ENCODE results near the gene BHLHE23. TPM values are rescaled to one million over a fixed set of nuclear protein-coding genes. Genes with fewer than 3 reads are reported as not detected.

Gene BHLHE23
- total RNA-seq, 2 donors from 2014 or later: not detected

DNA sequence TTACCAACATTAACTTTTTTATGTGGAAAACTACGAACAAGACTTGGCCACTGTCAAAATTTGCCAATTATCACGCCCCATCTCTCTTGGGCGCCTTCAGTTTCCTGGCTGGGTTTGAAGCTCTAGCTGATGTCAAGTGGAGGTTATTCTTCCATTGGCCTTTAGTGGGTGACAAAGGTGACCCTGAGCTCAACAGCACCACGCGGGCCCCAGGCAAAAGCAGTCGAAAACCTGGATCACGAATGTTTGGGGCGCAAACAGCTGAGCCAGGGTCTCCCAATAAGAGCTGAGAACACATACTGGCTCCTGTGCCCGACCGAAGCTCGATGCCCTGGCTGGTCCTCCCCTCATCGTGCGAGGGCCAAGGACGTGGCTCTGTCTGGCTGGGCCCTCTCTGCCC, 27.5 kb downstream of the BHLHE23 start:
- H3K27ac Mint-ChIP-seq: no peak overlapping the region
- H3K4me1 Mint-ChIP-seq (ENCODE audit: low read depth in 2 of 2): peaks cover 0 to 27% of the 10 kb centered on the region in 2 donors
- no peaks in the 10 kb centered on the region for H3K36me3 Mint-ChIP-seq
- H3K4me3 Mint-ChIP-seq: no peak overlapping the region
- ATAC-seq: no peak
- DNase-seq (ENCODE audit: low spot score): no peak
- H3K27me3 Mint-ChIP-seq: peaks cover 13 to 21% of the 10 kb centered on the region in 2 donors
- H3K9me3 Mint-ChIP-seq: no peaks in the 10 kb centered on the region

DNA sequence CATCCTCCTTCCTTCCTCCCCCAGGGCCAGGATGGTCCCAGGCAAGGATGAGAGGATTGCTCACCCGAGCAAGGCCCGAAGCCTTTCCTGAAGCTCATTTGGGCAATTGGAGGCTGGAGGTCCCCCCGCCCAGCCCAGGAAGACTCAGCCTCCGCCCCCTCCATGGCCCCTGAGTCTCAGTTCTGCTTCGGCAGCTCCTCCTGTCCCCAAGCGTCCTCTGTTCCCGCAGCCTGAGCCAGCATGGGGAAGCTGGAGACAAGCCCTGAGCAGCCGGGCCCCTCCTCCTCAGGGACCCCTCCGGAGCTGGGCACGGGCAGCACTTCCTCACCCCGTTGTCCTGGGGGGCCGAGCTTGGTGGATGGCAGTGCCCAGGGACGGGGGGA, 28.2 kb downstream of the BHLHE23 start:
- Mint-ChIP-seq H3K9me3 (no peaks in the 10 kb centered on the region), H3K27ac (no peak overlapping the region), H3K4me1 (ENCODE audit: low read depth in 2 of 2) (peaks cover 0 to 27% of the 10 kb centered on the region in 2 donors), H3K27me3 (peaks cover 15 to 19% of the 10 kb centered on the region in 2 donors), H3K4me3 (no peak overlapping the region), H3K36me3 (no peaks in the 10 kb centered on the region)
- no peak for ATAC-seq
- no peak for DNase-seq (ENCODE audit: low spot score)

DNA sequence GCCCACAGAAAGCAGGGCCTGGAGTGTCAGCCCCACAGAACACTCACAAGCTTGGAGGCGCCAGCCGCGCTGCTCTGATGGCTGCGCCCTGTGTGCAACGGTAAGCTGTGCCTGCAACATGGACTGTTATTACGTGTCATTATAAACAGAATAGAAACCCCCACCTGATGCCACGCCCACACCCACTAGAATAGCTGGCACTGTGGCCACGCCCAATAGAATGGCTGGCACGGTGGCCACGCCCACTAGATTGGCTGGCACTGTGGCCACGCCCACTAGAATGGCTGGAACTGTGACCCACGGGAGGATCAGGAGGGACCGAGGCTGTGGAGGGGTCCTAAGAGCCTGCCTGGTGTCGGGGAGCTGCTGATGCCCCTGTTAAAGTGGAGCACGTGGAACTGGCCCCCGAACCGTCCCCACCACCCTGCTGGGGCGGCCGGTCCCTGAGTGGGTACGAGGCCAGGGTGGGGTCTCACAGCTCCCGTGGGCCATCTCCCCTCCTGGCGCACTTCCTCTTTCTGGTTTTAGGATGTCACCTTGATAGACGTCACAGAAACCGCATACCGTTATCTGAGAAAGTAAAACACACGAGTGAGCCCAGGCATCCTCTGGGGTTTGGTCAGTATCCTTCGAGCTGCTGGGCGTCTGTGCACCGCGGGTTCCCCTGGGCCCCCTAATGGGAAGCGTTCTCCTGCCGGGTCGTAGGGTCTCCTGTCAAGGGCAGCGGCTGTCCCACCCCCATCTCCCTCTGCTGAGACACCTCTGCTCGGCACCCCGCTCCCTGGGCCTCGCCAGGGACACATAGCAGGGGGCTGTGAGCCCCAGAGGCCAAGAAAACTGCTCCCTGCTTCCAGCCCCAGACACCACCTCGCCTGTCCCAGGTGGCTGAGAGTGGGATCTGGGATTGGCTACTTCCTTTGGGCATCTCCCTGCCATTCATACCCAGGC, 28.9 kb downstream of the BHLHE23 start:
- ATAC-seq (peak in 1 of 2 donors; percentile 45), DNase-seq (ENCODE audit: low spot score) (no peak)
- Mint-ChIP-seq H3K36me3 (no peaks in the 10 kb centered on the region), H3K4me1 (ENCODE audit: low read depth in 2 of 2) (peaks cover 0 to 25% of the 10 kb centered on the region in 2 donors), H3K27ac (no peak overlapping the region), H3K4me3 (no peak overlapping the region), H3K9me3 (no peaks in the 10 kb centered on the region), H3K27me3 (peaks cover 15 to 17% of the 10 kb centered on the region in 2 donors)

DNA sequence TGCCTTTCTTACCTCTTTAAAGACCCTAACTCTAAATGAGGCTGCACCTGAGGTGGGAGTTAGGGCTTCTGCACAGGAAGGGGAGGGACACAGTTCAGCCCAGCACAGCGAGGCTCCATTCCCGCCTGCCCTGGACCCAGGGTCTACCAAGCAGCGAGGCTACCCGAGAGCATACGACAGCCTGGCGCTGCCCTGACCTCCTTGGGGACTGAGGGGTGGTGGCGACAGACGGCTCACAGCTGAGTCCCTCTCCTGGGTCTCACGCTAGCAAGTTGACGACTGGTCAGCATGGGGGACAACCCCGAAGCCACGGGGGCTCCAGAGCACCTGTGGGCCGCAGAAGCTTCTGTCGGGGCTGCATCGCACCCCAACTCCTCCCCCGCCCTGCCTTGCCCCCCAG, 29.9 kb downstream of the BHLHE23 start:
- Mint-ChIP-seq H3K27me3 (peaks cover 19 to 24% of the 10 kb centered on the region in 2 donors), H3K4me3 (no peak overlapping the region), H3K9me3 (no peaks in the 10 kb centered on the region), H3K36me3 (no peaks in the 10 kb centered on the region), H3K4me1 (ENCODE audit: low read depth in 2 of 2) (peaks cover 7 to 24% of the 10 kb centered on the region in 2 donors), H3K27ac (no peak overlapping the region)
- DNase-seq (ENCODE audit: low spot score) (no peak), ATAC-seq (no peak)

DNA sequence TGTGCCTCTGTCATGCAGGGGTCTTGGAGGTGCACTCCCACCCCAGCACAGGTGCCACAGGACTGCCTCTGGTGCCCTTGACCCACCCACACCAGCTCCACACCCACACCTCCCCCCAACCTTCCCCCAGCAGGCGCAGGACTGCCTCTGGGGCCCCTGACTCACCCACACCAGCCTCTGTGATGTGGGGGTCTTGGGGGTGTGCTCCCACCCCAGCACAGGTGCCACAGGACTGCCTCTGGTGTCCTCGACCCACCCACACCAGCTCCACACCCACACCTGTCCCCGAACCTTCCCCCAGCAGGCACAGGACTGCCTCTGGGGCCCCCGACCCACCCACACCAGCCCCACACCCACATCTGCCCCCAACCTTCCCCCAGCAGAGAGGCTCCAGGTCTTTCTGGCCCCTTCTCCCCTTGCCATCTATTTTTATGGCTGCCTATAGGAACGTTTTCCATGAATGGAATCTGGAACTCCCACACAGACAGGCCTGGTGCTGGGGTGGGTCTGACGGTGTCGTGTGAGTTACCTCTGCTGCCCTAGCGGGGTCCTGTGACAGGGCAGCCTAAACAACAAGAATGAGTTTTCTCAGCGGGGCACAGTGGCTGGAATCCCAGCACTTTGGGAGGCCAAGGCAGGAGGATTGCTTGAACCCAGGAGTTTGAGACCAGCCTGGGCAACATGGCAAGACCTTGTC, 30.8 kb downstream of the BHLHE23 start:
- no peak overlapping the region for H3K27ac Mint-ChIP-seq
- H3K4me3 Mint-ChIP-seq: no peak overlapping the region
- ATAC-seq (no peak), DNase-seq (ENCODE audit: low spot score) (no peak)
- H3K36me3 Mint-ChIP-seq: no peaks in the 10 kb centered on the region
- peaks cover 24 to 33% of the 10 kb centered on the region in 2 donors for H3K27me3 Mint-ChIP-seq
- peaks cover 15 to 21% of the 10 kb centered on the region in 2 donors for H3K4me1 Mint-ChIP-seq (ENCODE audit: low read depth in 2 of 2)
- H3K9me3 Mint-ChIP-seq: no peaks in the 10 kb centered on the region

DNA sequence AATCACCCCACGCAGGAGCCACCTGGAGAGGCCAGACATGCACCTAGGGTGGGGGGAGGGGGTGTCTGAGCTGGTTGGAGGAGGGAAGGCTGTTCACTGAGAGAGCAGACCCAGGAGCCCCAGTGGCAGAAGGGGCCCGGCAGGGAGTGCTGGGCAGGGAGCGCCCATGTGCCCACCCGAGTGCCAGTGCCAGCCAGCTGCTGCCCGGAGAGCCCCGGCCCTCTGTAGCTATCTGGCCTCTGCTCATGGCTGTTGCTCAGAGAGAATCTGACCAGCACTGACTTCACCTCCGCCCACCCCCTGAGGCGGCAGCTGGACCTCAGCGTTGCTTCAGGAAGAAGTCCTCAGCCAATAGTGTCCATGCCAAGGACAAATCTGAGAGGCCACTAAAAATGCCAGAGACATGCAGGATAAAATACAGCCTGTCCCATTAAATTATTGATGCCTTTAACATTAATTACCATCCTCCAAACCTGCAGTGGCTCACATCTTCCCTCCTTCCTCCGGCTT, 31.5 kb downstream of the BHLHE23 start:
- no peak for ATAC-seq
- no peak for DNase-seq (ENCODE audit: low spot score)
- no peak overlapping the region for H3K4me3 Mint-ChIP-seq
- H3K27ac Mint-ChIP-seq: no peak overlapping the region
- H3K27me3 Mint-ChIP-seq: peaks cover 24 to 34% of the 10 kb centered on the region in 2 donors
- H3K36me3 Mint-ChIP-seq: no peaks in the 10 kb centered on the region
- no peaks in the 10 kb centered on the region for H3K9me3 Mint-ChIP-seq
- peaks cover 15 to 20% of the 10 kb centered on the region in 2 donors for H3K4me1 Mint-ChIP-seq (ENCODE audit: low read depth in 2 of 2)

DNA sequence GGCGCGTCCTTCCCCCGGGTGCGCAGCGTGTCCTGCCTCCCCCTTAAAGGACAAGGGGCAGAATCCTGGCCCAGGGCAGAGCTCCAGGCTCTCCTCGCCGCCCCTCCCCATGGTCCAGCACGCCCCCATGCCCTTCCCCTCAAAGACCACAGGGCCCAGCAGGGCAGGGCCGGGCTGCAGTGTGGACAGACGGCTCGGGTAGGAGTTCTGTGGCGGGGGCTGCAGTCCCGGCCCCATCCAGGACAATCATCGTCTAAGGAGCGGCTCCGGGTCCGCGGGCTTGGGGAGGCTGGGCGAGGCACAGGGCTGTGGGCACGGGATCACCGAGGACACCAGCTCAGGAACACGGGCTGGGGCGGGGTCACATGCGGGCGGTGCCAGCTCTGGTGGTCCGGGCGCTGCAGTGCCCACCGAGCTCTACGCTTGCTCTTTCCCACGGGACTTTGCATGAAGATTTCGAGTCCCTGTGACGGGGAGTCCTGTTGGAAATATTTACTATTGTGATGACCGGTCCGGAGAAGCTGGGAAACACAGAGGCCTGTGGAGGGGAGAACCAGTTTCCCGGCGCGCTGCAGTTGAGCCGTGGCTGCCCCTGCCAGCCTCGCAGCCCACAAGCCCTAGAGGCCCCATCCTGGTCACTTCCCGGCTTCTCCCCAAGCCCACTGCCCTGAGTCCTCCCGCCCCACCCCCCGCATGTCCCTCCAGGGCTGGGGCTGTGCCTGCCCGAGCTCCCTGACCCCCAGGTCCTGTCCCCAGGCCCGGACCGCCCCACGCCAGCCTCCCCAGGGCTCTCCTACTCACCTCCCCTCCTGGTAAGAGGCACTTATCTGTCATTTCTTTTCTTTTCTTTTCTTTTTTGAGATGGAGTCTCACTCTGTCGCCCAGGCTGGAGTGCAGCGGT, 33.7 kb downstream of the BHLHE23 start:
- Mint-ChIP-seq H3K4me1 (ENCODE audit: low read depth in 2 of 2) (peaks cover 12 to 15% of the 10 kb centered on the region in 2 donors), H3K9me3 (no peaks in the 10 kb centered on the region), H3K27ac (no peak overlapping the region), H3K27me3 (peaks cover 18 to 34% of the 10 kb centered on the region in 2 donors), H3K36me3 (no peaks in the 10 kb centered on the region), H3K4me3 (peak overlapping the region; percentile 32)
- ATAC-seq (no peak), DNase-seq (ENCODE audit: low spot score) (no peak)

DNA sequence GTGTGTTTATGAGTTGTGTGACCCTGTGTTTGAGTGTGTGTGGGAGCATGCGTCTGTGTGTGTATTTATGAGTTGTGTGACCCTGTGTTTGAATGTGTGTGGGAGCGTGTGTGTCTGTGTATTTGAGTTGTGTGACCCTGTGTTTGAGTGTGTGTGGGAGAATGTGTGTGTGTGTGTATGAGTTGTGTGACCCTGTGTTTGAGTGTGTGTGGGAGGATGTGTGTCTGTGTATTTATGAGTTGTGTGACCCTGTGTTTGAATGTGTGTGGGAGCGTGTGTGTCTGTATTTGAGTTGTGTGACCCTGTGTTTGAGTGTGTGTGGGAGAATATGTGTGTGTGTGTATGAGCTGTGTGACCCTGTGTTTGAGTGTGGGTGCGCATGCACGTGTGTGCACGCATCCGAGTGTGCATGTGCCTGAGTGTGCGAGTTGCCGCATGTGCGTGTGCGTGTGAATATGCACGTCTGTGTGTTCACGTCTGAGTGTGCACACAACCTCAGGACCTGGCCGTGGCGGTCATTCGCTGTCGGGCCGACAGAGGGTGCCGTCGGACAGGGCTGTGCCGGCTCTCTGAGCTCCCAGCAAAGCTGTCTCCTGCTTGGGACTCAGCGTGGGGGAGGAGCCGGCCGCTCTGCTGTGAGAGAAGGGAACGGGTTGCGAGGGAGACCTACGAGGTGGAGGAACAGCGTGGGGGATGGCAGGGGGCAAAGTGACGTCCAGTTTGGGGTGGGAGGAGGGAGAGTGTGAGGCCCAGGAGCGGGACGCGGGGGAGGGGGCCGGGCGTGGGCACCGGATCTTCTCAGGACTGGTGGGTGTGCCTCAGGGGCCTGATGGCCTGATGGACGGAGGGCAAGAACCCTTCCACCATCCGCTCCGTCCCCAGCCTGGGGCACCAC, 34.6 kb downstream of the BHLHE23 start:
- DNase-seq (ENCODE audit: low spot score): peak; percentile 81
- peaks cover 11 to 15% of the 10 kb centered on the region in 2 donors for H3K4me1 Mint-ChIP-seq (ENCODE audit: low read depth in 2 of 2)
- H3K4me3 Mint-ChIP-seq: peak overlapping the region; percentile 32
- H3K27me3 Mint-ChIP-seq: peaks cover 18 to 34% of the 10 kb centered on the region in 2 donors
- H3K9me3 Mint-ChIP-seq: no peaks in the 10 kb centered on the region
- peak overlapping the region in 1 of 2 donors; percentile 0 for H3K27ac Mint-ChIP-seq
- no peaks in the 10 kb centered on the region for H3K36me3 Mint-ChIP-seq
- peak; percentile 91 to 93 for ATAC-seq

DNA sequence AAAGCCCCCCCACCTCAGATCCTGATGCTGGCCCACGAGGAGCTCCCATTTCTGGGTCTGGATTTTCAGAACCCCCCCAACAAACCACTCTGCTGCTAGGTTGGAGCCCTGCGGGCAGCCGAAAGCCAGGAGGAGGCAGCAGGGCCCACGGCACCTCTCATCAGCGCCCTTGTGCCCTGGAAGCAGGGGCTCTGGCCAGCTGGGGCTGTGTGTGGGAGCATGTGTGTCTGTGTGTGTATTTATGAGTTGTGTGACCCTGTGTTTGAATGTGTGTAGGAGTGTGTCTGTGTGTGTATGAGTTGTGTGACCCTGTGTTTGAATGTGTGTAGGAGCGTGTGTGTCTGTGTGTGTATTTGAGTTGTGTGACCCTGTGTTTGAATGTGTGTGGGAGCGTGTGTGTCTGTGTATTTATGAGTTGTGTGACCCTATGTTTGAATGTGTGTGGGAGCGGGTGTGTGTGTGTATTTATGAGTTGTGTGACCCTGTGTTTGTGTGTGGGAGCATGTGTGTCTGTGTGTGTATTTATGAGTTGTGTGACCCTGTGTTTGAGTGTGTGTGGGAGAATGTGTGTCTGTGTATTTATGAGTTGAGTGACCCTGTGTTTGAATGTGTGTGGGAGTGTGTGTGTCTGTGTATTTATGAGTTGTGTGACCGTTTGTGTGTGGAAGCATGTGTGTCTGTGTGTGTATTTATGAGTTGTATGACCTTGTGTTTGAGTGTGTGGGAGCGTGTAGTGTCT, 35.4 kb downstream of the BHLHE23 start:
- ATAC-seq: no peak
- peaks cover 18 to 30% of the 10 kb centered on the region in 2 donors for H3K27me3 Mint-ChIP-seq
- H3K27ac Mint-ChIP-seq: peak overlapping the region in 1 of 2 donors; percentile 0
- no peaks in the 10 kb centered on the region for H3K9me3 Mint-ChIP-seq
- H3K4me1 Mint-ChIP-seq (ENCODE audit: low read depth in 2 of 2): peaks cover 11 to 15% of the 10 kb centered on the region in 2 donors
- DNase-seq (ENCODE audit: low spot score): no peak
- no peaks in the 10 kb centered on the region for H3K36me3 Mint-ChIP-seq
- H3K4me3 Mint-ChIP-seq: peak overlapping the region; percentile 32

DNA sequence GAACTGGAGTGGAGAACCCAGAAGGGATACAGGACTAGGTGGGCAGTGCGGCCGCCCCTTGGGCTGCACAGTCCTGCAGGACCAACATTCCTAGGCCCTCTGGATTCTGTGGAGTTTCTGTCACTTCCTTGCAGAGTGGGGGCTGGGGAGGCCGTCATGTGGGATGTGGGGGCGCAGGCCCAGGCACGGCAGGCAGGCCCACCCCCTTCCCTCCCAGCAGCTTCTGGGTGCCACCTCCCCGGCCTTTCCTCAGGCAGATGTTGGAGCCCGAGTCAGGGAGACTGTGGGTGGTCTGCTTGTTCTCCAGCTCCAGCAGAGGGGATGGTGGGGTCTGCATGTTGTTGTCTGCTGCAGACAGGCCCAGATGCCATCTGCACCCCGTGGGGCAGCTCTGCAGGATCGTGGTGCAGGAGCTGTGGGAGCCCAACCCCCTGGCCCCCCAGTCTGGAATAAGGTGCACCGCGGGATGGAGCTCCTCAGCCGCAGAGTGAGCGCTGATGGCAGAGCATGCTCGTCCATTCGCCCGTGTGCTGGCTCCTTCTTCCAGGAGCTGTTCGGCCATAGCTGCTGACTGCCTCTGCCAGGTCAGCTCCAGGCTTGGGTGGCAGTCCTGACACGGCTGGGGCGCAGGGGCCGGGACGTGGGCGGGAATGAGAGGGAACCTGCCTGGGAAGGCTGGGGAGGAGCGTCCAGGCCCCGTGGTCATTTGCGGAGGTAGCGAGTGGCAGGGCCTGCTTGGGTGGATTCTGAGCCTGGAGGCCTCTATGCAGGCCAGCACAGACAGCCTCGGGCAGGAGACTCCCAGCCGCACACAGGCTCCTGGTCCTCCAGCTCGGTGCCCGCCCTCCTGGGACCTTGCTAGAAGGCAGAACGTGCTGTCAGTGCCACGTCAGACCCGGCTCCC, 36.2 kb downstream of the BHLHE23 start:
- no peaks in the 10 kb centered on the region for H3K36me3 Mint-ChIP-seq
- peaks cover 15 to 27% of the 10 kb centered on the region in 2 donors for H3K27me3 Mint-ChIP-seq
- H3K4me1 Mint-ChIP-seq (ENCODE audit: low read depth in 2 of 2): peaks cover 11 to 15% of the 10 kb centered on the region in 2 donors
- H3K4me3 Mint-ChIP-seq: no peak overlapping the region
- H3K9me3 Mint-ChIP-seq: no peaks in the 10 kb centered on the region
- H3K27ac Mint-ChIP-seq: no peak overlapping the region
- ATAC-seq (no peak), DNase-seq (ENCODE audit: low spot score) (no peak)

DNA sequence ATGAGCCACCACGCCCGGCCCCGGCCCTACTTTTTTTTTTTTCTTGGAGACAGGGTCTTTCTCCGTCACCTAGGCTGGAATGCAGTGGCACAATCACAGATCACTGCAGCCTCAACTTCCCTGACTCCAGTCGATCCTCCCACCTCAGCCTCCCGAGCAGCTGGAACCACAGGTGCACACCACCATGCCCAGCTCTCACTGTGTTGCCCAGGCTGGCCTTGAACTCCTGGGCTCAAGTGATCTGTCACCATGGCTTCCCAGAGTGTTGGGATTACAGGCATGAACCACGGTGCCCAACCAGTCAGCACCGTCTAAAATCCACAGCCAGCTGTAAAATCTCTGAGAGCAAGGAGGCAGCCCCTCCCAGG, 36.8 kb downstream of the BHLHE23 start:
- Mint-ChIP-seq H3K36me3 (no peaks in the 10 kb centered on the region), H3K27me3 (peaks cover 15 to 26% of the 10 kb centered on the region in 2 donors), H3K9me3 (no peaks in the 10 kb centered on the region), H3K4me1 (ENCODE audit: low read depth in 2 of 2) (peaks cover 11 to 15% of the 10 kb centered on the region in 2 donors), H3K27ac (no peak overlapping the region), H3K4me3 (no peak overlapping the region)
- ATAC-seq: no peak
- DNase-seq (ENCODE audit: low spot score): no peak
